Measurements from ENCODE around the gene OR8B3. TPM values are rescaled to one million over a fixed set of nuclear protein-coding genes. Genes with fewer than 3 reads are reported as not detected.

The OR8B3 gene
- total RNA-seq, 1 experiment from 2014 or later, result not detected

- no peak for DNase-seq (ENCODE audit: extremely low read depth, low read depth)
Observed at GRCh38 chr11:124380585-124380984, 18.2 kb downstream of the OR8B3 start.

GRCh38 chr11:124376280-124376679 is 22.5 kb downstream of the OR8B3 start:
- no peak for DNase-seq (ENCODE audit: extremely low read depth, low read depth)

GRCh38 chr11:124359566-124359965 is 39.3 kb downstream of the OR8B3 start:
- DNase-seq (ENCODE audit: extremely low read depth, low read depth), result no peak

GRCh38 chr11:124346311-124346955 is 52.4 kb downstream of the OR8B3 start:
- no peak for DNase-seq (ENCODE audit: extremely low read depth, low read depth)

Other genes with a start within 250 kb of the OR8B3 start
- not detected in 2 replicates for gene OR10D3, start 215.7 kb downstream of the OR8B3 start, total RNA-seq (2014; rRNA removed; shearing (Covaris generic))
- gene OR8G1, start 157.9 kb downstream of the OR8B3 start, total RNA-seq (2014; rRNA removed; shearing (Covaris generic)), result not detected in 2 replicates
- gene OR8G5, start 142.6 kb downstream of the OR8B3 start, total RNA-seq (2014; rRNA removed; shearing (Covaris generic)), result not detected in 2 replicates
- not detected in 2 replicates for gene OR8D1, start 85.1 kb downstream of the OR8B3 start, total RNA-seq (2014; rRNA removed; shearing (Covaris generic))
- gene OR8D2, start 78.8 kb downstream of the OR8B3 start, total RNA-seq (2014; rRNA removed; shearing (Covaris generic)), result not detected in 2 replicates
- gene OR8B2, start 14.5 kb downstream of the OR8B3 start, total RNA-seq (2014; rRNA removed; shearing (Covaris generic)), result not detected in 2 replicates
- gene OR8B4, start 25.8 kb upstream of the OR8B3 start, total RNA-seq (2014; rRNA removed; shearing (Covaris generic)), result not detected in 2 replicates
- gene OR8B8, start 46.7 kb upstream of the OR8B3 start, total RNA-seq (2014; rRNA removed; shearing (Covaris generic)), result not detected in 2 replicates
- gene OR8B12, start 144.6 kb upstream of the OR8B3 start, total RNA-seq (2014; rRNA removed; shearing (Covaris generic)), result not detected in 2 replicates
- not detected in 2 replicates for gene OR8A1, start 171.0 kb upstream of the OR8B3 start, total RNA-seq (2014; rRNA removed; shearing (Covaris generic))
- gene PANX3, start 212.4 kb upstream of the OR8B3 start, total RNA-seq (2014; rRNA removed; shearing (Covaris generic)), result not detected in 2 replicates
- gene TBRG1, start 223.8 kb upstream of the OR8B3 start, total RNA-seq (2014; rRNA removed; shearing (Covaris generic)), result 23.8 and 30.3 TPM in 2 replicates

All from NCI-H460 (cell line).